ENCODE data around the gene NUCKS1.

NUCKS1 gene

DNA sequence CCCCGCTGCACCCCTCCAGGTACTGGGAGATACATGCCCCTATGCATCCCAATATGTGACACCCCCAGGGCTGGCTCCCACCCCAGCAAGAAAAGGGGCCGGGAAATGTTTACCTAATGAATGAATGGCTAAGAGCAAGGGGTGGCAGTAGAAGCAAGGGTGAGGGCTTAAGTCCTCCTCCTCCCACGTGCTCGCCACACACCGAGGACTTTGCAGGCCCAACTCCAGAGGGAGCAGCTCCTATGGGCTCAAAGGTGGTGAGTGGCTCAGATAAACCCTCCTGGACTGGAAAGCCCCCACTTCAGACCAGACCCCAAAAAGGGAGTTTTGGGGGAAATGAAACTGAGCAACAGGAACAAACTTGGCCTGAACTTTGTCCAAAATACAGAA is 81.0 kb downstream of the NUCKS1 start:
- Histone ChIP-seq H3K36me3 (ENCODE audit: control insufficient read depth, insufficient read depth, low read length) (peaks cover 2% of the 10 kb centered on the region), H3K27ac (ENCODE audit: low read depth, low read length, severe bottlenecking) (no peak overlapping the region), H3K9me3 (ENCODE audit: control insufficient read depth, low read length) (no peaks in the 10 kb centered on the region), H3K4me3 (ENCODE audit: extremely low read depth, insufficient read depth, low read length, poor library complexity, severe bottlenecking) (no peak overlapping the region), H3K4me1 (ENCODE audit: control insufficient read depth, insufficient read depth, low read length, poor library complexity, severe bottlenecking) (peaks cover 60% of the 10 kb centered on the region)
- whole genome bisulfite sequencing, 2 experiments (ENCODE audit: insufficient coverage in 2 of 2) = 60 to 67% methylated on average over 1 to 3 of the region's 5 CpGs

DNA sequence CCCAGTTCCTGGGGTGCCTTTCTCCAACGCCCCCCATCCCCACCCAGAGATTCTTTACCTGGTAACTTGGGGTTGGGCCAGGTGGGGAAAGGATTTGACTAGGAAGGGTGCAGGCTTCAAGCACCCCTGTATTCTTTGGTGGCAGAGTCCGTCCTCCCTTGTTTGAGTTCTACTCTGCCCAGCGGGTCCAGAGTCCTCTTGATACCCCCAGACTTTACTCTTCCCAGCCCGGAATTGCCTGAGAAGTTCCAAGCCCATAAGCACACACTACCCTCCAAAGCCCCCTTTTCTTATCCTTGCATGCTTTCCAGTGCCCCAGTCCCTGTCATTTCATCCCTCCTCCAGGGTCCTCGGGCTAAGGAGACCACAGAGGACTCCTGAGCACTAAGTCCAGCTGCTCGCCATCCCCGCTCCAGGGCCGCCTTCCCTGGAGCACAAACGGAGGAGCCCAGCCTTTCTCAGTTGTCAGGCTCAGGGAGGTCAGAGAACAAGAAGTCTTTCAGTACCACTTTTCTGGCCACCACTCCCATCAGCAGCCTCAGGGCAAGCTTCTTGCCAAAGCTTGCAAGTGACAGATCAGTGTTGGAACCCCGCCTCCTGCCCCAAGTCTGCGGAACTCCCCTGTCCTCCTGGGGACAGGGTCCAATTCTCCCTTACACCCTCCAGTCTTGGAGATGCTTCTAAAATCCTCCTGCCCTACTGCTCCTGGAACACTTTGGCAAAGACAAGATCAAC is 81.9 kb downstream of the NUCKS1 start:
- peaks cover 11% of the 10 kb centered on the region for H3K36me3 ChIP-seq (ENCODE audit: control insufficient read depth, insufficient read depth, low read length)
- peaks cover 60% of the 10 kb centered on the region for H3K4me1 ChIP-seq (ENCODE audit: control insufficient read depth, insufficient read depth, low read length, poor library complexity, severe bottlenecking)
- H3K4me3 ChIP-seq (ENCODE audit: extremely low read depth, insufficient read depth, low read length, poor library complexity, severe bottlenecking) = no peak overlapping the region
- WGBS, 2 experiments (ENCODE audit: insufficient coverage in 2 of 2) = 89 to 97% methylated on average over 7 to 10 of the region's 11 CpGs
- no peaks in the 10 kb centered on the region for H3K9me3 ChIP-seq (ENCODE audit: control insufficient read depth, low read length)
- H3K27ac ChIP-seq (ENCODE audit: low read depth, low read length, severe bottlenecking) = no peak overlapping the region

DNA sequence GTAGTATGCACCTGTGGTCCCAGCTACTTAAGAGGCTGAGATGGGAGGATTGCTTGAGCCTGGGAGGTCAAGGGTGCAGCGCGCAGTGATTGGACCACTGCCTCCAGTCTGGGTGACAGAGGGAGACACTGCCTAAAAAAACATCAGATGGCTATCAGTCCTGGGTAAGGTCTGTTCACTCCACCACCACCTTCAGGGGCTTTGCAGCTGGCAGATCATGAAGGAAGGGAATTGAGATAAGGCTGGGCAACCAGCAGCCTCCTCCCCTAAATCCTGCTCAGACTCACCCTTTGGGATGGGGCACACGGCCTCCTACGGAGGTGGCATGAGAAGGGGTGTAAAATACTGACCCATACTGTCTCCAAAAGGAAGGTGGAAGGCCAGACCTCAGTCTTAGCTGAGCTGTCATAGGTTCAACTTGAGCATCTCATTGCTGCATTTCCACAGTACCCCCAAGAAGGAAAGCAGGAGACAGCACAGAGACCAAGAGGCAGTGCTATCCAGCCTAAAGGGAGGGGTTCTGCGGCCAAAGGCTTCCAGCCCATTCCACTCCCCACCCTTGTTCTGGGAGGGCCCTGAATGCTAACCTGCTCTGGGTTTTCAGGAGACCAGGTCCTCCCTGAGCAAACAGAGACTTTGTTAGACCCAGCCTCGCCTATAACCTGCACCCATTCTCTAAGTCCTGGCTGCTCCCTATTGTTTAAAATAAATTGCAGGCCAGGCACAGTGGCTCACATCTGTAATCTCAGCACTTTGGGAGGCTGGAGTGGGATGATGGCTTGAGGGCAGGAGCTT is 83.4 kb downstream of the NUCKS1 start:
- Histone ChIP-seq H3K9me3 (ENCODE audit: control insufficient read depth, low read length) (no peaks in the 10 kb centered on the region), H3K27ac (ENCODE audit: low read depth, low read length, severe bottlenecking) (no peak overlapping the region), H3K4me3 (ENCODE audit: extremely low read depth, insufficient read depth, low read length, poor library complexity, severe bottlenecking) (no peak overlapping the region), H3K4me1 (ENCODE audit: control insufficient read depth, insufficient read depth, low read length, poor library complexity, severe bottlenecking) (peaks cover 62% of the 10 kb centered on the region), H3K36me3 (ENCODE audit: control insufficient read depth, insufficient read depth, low read length) (peaks cover 12% of the 10 kb centered on the region)
- WGBS, 2 experiments (ENCODE audit: insufficient coverage in 2 of 2) = 94 to 100% methylated on average over 2 to 6 of the region's 6 CpGs

DNA sequence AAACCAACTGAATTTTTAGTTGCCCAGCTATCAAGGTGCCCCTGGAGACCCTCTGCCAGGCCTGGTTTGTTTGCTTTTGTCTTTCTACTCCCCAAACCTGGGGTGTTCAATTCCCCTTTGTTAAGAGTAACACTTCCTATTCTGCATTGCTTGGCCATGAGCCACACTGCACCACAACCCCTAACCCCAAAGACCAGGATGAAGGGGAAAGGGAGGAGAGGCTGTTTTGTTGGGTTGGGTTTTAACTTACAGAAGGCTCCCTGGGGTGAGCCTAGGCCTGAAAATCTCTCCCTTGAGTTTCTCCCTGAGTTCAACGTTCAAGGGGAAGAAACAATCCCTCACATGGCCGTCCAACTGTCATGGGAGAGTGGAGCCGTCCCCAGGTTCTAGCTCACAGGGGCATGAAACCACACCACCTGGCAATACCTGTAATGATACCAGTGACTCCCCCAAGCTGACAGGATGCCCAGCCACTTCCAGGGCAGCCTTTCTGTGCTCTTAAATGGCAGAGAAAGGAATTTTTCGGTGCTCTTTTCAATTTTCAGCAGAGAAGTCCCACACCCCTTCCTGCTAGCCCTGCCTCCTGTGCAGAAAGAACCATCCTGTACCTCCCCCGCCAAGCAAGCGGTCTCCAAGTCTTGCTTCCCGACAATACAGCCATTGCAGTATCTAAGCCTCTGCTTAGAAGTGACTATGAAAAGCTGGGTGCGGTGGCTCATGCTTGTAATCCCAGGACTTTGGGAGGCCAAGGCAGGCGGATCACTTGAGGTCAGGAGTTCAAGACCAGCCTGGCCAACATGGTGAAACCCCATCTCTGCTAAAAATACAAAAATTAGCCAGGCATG is 84.6 kb downstream of the NUCKS1 start:
- Histone ChIP-seq H3K27ac (ENCODE audit: low read depth, low read length, severe bottlenecking) (no peak overlapping the region), H3K4me3 (ENCODE audit: extremely low read depth, insufficient read depth, low read length, poor library complexity, severe bottlenecking) (no peak overlapping the region), H3K36me3 (ENCODE audit: control insufficient read depth, insufficient read depth, low read length) (peaks cover 12% of the 10 kb centered on the region), H3K9me3 (ENCODE audit: control insufficient read depth, low read length) (no peaks in the 10 kb centered on the region), H3K4me1 (ENCODE audit: control insufficient read depth, insufficient read depth, low read length, poor library complexity, severe bottlenecking) (peaks cover 59% of the 10 kb centered on the region)
- WGBS, 2 experiments (ENCODE audit: insufficient coverage in 2 of 2) = 70 to 80% methylated on average over 6 of the region's 9 CpGs

DNA sequence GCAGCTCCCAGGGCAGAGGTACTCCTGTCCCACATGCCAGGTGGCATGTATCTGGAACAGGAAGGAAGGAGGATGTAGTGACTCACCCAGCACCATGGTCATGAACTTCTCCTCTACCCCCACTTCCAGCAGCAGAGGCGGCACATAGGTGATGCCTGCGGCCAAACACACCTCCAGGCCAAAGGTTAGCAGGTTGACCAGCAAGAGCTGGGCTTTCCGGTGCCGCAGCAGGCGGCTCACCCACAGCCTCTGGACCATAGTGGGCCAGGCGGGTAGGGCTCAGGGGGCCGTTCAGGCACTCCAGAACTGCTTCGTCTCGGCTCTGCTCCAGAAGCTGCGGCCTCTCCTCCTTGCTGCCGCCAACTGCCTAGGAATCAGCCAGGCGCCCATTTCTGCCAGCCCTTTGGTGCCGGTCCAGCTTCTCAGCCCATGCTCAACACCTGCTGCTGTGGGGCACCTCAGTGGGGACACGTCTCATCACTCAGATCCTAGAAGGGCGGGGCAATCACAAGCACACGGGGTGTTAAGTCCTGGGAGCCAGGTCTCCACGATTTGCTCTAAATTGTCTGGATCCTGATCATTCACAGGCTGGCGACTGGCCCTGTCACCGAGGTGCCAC is 85.5 kb downstream of the NUCKS1 start:
- peaks cover 59% of the 10 kb centered on the region for H3K4me1 ChIP-seq (ENCODE audit: control insufficient read depth, insufficient read depth, low read length, poor library complexity, severe bottlenecking)
- H3K4me3 ChIP-seq (ENCODE audit: extremely low read depth, insufficient read depth, low read length, poor library complexity, severe bottlenecking) = no peak overlapping the region
- H3K27ac ChIP-seq (ENCODE audit: low read depth, low read length, severe bottlenecking) = no peak overlapping the region
- 93 to 97% methylated on average over 17 to 19 of the region's 19 CpGs for WGBS, 2 experiments (ENCODE audit: insufficient coverage in 2 of 2)
- H3K36me3 ChIP-seq (ENCODE audit: control insufficient read depth, insufficient read depth, low read length) = peaks cover 16% of the 10 kb centered on the region
- no peaks in the 10 kb centered on the region for H3K9me3 ChIP-seq (ENCODE audit: control insufficient read depth, low read length)

GRCh38 chr1:205663286-205663936 is 86.6 kb downstream of the NUCKS1 start:
- peaks cover 19% of the 10 kb centered on the region for H3K36me3 ChIP-seq (ENCODE audit: control insufficient read depth, insufficient read depth, low read length)
- H3K27ac ChIP-seq (ENCODE audit: low read depth, low read length, severe bottlenecking) = no peak overlapping the region
- 91 to 94% methylated on average over 13 to 18 of the region's 18 CpGs for WGBS, 2 experiments (ENCODE audit: insufficient coverage in 2 of 2)
- peaks cover 49% of the 10 kb centered on the region for H3K4me1 ChIP-seq (ENCODE audit: control insufficient read depth, insufficient read depth, low read length, poor library complexity, severe bottlenecking)
- H3K9me3 ChIP-seq (ENCODE audit: control insufficient read depth, low read length) = no peaks in the 10 kb centered on the region
- no peak overlapping the region for H3K4me3 ChIP-seq (ENCODE audit: extremely low read depth, insufficient read depth, low read length, poor library complexity, severe bottlenecking)

Measured in mesodermal cell (in vitro differentiated cells).